ENCODE data around the gene LMAN1L.
A peak's percentile ranks its signal among the peaks of the same experiment; 100 is the strongest.

Gene LMAN1L

GRCh38 chr15:74794248-74794969 lies 18.2 kb upstream of the LMAN1L start:
- no peak for DNase-seq (ENCODE audit: low spot score)

GRCh38 chr15:74794970-74795349 lies 17.7 kb upstream of the LMAN1L start:
- DNase-seq (ENCODE audit: low spot score) = no peak

- DNase-seq (ENCODE audit: low spot score) = no peak
Observed at GRCh38 chr15:74795966-74796625, 16.5 kb upstream of the LMAN1L start.

GRCh38 chr15:74798388-74799254 lies 14.0 kb upstream of the LMAN1L start:
- DNase-seq (ENCODE audit: low spot score) = no peak

GRCh38 chr15:74799255-74799855 lies 13.3 kb upstream of the LMAN1L start:
- DNase-seq (ENCODE audit: low spot score) = no peak

GRCh38 chr15:74799856-74800558 lies 12.6 kb upstream of the LMAN1L start:
- DNase-seq (ENCODE audit: low spot score) = peak; percentile 59

GRCh38 chr15:74800559-74801094 lies 12.0 kb upstream of the LMAN1L start:
- DNase-seq (ENCODE audit: low spot score) = no peak

GRCh38 chr15:74801311-74801997 lies 11.2 kb upstream of the LMAN1L start:
- no peak for DNase-seq (ENCODE audit: low spot score)

GRCh38 chr15:74802290-74802689 lies 10.3 kb upstream of the LMAN1L start:
- no peak for DNase-seq (ENCODE audit: low spot score)

- DNase-seq (ENCODE audit: low spot score) = no peak
Observed at GRCh38 chr15:74802862-74803447, 9.7 kb upstream of the LMAN1L start.

GRCh38 chr15:74804935-74805334 lies 7.7 kb upstream of the LMAN1L start:
- no peak for DNase-seq (ENCODE audit: low spot score)

- DNase-seq (ENCODE audit: low spot score) = no peak
Observed at GRCh38 chr15:74807282-74807681, 5.4 kb upstream of the LMAN1L start.

GRCh38 chr15:74808078-74808839 lies 4.4 kb upstream of the LMAN1L start:
- no peak for DNase-seq (ENCODE audit: low spot score)

- DNase-seq (ENCODE audit: low spot score) = no peak
Observed at GRCh38 chr15:74808840-74809229, 3.8 kb upstream of the LMAN1L start.

- DNase-seq (ENCODE audit: low spot score) = no peak
Observed at GRCh38 chr15:74809242-74809641, 3.4 kb upstream of the LMAN1L start.

GRCh38 chr15:74809956-74810355 lies 2.7 kb upstream of the LMAN1L start:
- DNase-seq (ENCODE audit: low spot score) = no peak

- DNase-seq (ENCODE audit: low spot score) = no peak
Observed at GRCh38 chr15:74815121-74815934, 2.7 kb downstream of the LMAN1L start.

- DNase-seq (ENCODE audit: low spot score) = no peak
Observed at GRCh38 chr15:74815961-74816360, 3.3 kb downstream of the LMAN1L start.
